ENCODE measurements around the gene EFNA4.

The EFNA4 gene

DNA sequence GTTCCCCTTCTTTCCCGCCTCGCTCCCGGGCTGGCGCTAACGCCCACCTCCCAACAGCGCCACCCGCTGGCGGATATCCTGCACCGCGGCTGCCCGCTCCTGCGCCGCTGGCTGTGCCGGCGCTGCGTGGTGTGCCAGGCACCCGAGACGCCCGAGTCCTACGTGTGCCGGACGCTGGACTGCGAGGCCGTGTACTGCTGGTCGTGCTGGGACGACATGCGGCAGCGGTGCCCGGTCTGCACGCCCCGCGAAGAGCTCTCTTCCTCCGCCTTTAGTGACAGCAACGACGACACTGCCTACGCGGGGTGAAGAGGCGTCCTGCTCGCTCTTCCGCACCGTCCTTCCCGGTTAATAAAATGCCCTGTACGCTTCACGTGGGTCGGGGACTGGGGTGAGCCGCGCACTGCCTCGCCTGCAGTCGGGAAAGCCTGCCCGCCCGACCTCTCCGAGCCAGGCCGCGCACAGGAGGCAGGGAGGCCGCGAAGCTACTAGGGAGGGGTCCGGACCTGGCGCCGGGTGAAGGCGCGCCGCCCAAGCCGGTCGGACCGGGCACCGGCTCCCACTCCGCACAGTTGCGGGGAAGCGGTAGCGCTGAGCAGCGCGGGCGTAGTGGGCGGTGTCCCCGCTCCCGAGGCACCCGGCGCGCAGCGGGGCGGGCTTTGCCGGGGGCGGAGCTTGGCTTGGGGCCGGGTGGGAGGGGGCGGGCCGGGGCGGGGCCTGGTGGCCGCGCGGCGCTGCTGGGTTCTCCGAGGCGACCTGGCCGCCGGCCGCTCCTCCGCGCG lies 12.8 kb upstream of the EFNA4 start, which contains the start of gene ADAM15:
TSS of gene ADAM15 (plus strand) at position 757 of the 782 bp plus-strand sequence. CDS start 71 bp downstream, outside the sequence.
- in situ Hi-C loops (cut with HindIII; ENCODE audit: low sequenced_read_pairs): no loop called here

GRCh38 chr1:155051342-155051776 lies 12.2 kb upstream of the EFNA4 start:
- in situ Hi-C loops (cut with HindIII; ENCODE audit: low sequenced_read_pairs): no loop called here

- in situ Hi-C loops (cut with HindIII; ENCODE audit: low sequenced_read_pairs): no loop called here
These were observed 11.7 kb upstream of the EFNA4 start for GRCh38 chr1:155051777-155052398.

- in situ Hi-C loops (cut with HindIII; ENCODE audit: low sequenced_read_pairs): no loop called here
These were observed 10.8 kb upstream of the EFNA4 start for GRCh38 chr1:155052439-155053395.

DNA sequence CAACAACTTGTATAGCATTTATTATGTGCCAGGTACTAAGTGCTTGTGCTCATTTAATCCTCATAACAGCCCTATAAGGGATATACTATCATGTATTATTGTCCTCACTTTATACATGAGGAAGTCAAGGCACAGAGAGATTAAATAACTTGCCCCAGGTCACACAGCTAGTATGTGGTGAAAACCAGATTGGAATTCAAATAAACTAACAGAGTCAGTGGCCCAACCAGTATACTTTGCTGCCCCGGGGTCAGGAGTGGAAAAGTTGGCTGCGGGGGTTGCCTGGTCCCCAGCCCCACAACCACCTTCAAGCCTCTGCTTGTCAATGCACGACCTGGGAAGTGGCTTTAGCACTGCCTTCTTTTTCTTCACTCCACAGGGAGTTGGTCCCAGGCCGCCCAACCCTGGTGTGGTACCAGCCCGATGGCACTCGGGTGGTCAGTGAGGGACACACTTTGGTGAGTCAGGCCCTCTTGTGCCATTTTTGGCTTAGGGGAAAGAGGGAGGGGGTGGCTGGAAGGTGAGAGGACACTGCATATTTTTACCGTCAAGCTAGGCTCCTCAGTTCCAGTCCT lies 9.9 kb upstream of the EFNA4 start:
- in situ Hi-C loops (cut with HindIII; ENCODE audit: low sequenced_read_pairs): no loop called here

DNA sequence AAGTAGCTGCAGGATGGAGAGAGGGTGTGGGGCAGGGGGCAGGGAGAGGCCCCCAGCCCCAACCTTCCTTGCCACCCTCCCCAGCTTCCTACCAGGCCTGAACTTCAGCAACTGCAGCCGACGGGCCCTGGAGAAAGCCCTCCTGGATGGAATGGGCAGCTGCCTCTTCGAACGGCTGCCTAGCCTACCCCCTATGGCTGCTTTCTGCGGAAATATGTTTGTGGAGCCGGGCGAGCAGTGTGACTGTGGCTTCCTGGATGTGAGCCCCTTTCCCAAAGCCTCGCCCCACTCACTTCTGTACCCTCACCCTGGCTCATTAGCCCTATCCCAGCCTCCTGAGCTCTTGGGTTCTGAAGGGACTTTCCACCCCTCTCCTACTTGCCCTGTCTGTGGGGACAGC lies 6.4 kb upstream of the EFNA4 start:
- in situ Hi-C loops (cut with HindIII; ENCODE audit: low sequenced_read_pairs): no loop called here

DNA sequence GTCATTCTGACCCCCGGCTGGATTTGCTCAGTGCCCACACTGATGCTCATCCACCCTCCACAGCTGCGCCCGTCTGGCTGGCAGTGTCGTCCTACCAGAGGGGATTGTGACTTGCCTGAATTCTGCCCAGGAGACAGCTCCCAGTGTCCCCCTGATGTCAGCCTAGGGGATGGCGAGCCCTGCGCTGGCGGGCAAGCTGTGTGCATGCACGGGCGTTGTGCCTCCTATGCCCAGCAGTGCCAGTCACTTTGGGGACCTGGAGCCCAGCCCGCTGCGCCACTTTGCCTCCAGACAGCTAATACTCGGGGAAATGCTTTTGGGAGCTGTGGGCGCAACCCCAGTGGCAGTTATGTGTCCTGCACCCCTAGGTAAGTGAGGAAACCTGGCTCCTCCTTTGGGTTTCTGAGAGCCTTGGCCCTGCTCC lies 5.7 kb upstream of the EFNA4 start:
- in situ Hi-C loops (cut with HindIII; ENCODE audit: low sequenced_read_pairs): no loop called here

DNA sequence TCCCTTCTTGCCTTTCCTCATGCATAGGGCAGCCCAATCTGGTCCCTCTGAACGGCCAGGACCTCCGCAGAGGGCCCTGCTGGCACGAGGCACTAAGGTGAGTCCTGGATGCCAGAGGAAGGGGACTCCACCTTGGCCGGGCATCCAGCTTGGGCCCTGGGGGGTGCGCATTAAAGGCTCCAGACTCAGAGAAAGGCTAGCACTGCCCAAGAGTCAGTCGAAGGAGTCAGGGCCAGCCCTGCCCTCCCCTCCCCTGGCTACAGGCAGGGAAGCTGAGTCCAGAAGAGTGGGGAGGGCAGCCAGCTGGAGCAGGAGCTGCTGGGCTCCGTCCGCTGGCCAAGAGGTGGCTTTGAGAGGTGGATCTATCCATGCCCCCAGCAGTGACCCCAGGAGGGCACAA lies 2.8 kb upstream of the EFNA4 start:
- in situ Hi-C loops (cut with HindIII; ENCODE audit: low sequenced_read_pairs): loop anchor here (5.0 kb wide), 1 partner anchor 38 kb away; no protein-coding TSS in a partner anchor

GRCh38 chr1:155061381-155062150 lies 2.0 kb upstream of the EFNA4 start:
- in situ Hi-C loops (cut with HindIII; ENCODE audit: low sequenced_read_pairs): loop anchor here (5.0 kb wide), 1 partner anchor 39 kb away; no protein-coding TSS in a partner anchor

GRCh38 chr1:155062151-155062686 lies 1.3 kb upstream of the EFNA4 start:
- in situ Hi-C loops (cut with HindIII; ENCODE audit: low sequenced_read_pairs): loop anchor here (5.0 kb wide), 1 partner anchor 40 kb away; no protein-coding TSS in a partner anchor

- in situ Hi-C loops (cut with HindIII; ENCODE audit: low sequenced_read_pairs): loop anchor here (5.0 kb wide), 1 partner anchor 41 kb away; no protein-coding TSS in a partner anchor
These were observed 683 bp upstream of the EFNA4 start for GRCh38 chr1:155062702-155063411.

DNA sequence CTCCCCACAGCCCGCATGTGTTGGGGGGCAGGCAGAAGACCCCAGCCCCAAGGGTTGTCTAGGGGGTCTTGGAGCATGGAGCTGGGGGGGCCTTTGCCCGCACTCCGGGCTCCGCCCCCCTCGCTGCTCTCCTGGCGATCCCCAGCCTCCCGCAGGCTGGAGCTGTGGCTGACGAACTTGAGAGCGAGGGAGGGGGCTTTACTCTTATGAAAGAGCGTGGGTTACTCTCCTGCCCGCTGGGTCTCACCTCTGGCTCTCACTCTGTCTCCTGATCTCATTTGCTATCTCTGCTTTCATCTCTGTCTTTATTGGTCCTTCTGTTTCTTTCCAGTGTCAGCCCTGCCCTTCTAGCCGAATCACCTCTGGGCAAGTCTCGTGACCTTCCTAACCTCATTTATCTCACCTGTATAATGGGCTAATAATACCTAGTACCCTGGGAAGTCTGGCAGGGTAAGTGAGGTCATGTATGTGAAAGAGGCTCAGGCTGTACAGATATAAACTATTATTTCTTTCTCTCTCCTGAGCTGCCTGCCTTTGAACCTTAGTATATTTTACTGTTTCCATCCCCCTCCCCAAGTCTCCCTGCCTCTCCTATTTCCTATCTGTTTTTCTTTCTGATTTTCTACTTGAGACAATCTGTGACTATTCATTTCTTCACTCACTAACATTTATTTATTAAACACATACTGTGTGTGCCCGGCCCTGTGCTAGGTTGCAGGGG lies 731 bp downstream of the EFNA4 start:
- in situ Hi-C loops (cut with HindIII; ENCODE audit: low sequenced_read_pairs): loop anchor here (5.0 kb wide), 1 partner anchor 42 kb away; no protein-coding TSS in a partner anchor

- in situ Hi-C loops (cut with HindIII; ENCODE audit: low sequenced_read_pairs): loop anchor here (5.0 kb wide), 1 partner anchor 43 kb away; no protein-coding TSS in a partner anchor
These were observed 1.4 kb downstream of the EFNA4 start for GRCh38 chr1:155064832-155065429.

GRCh38 chr1:155066777-155067176 lies 3.2 kb downstream of the EFNA4 start:
- in situ Hi-C loops (cut with HindIII; ENCODE audit: low sequenced_read_pairs): no loop called here

DNA sequence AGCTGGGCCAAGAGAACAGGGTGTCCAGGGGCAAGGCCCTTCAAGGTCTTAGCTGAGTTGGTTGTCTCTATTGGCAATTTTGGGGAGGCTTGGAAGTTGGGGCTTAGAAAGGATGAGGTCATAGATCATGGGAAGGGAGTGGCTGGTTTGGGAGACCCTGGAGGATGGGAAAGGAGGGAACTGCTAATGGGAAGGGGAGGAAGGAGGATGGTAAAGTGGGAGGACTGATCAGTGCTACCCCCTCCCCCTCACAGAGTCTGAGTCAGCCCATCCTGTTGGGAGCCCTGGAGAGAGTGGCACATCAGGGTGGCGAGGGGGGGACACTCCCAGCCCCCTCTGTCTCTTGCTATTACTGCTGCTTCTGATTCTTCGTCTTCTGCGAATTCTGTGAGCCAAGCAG lies 5.1 kb downstream of the EFNA4 start:
- in situ Hi-C loops (cut with HindIII; ENCODE audit: low sequenced_read_pairs): no loop called here

DNA sequence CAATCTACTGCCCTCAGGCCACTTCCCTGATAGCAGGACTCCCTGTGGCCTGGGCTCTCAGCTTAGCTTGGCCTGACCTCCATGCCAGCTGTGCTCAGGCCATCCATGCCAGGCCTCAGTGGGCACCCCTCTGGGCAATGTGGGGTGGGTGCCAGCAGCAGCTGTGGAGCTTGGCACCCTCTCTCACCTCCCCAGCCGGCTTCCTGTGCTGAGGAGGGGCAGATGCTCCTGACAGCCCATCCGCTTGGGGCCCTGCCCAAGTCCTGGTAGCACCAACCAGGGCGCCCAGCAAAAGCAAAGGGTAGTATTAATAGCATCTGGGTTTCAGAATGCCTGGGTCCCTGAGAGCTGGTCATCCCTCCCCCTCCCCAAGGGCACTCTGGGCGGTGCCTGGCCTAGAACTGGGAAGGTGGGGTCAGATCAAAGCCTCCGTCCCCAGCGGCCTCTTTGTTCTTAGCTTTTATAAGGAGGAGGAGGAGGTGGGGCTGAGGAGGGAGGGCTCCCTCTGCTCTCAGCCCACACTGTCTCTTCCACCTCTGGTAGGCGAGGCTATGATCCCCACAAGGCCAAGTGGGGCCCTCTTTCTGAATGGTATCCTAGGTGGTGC lies 6.1 kb downstream of the EFNA4 start:
- in situ Hi-C loops (cut with HindIII; ENCODE audit: low sequenced_read_pairs): no loop called here

- in situ Hi-C loops (cut with HindIII; ENCODE audit: low sequenced_read_pairs): no loop called here
These were observed 6.7 kb downstream of the EFNA4 start for GRCh38 chr1:155070158-155070621.

All from endothelial cell of hepatic sinusoid (primary cell).